HepG2 (cell line): ENCODE data around the gene NKD2. TPM values are rescaled to one million over a fixed set of nuclear protein-coding genes. Genes with fewer than 3 reads are reported as not detected.

ENCODE experiments used
- ATAC-seq: fragments of 200-7000 bp; cut with Tn5 transposase; 3 replicates; pipeline ENCODE4 v1.9.1; 2020; ENCODE audit warnings: mild to moderate bottlenecking, moderate library complexity
- BruUV-seq: library from RNA; stranded (reverse); fragments of 400-500 nt; replicated peaks from 2 replicates; lab custom pipeline; 2021; lab: Mats Ljungman, UMichigan
- CTCF ChIA-PET: fragments of 300-600 bp; formaldehyde crosslinking; extraction: SDS; loops from one replicate; lab custom pipeline; 2021; ENCODE audit warnings: low total read pairs, inconsistent platforms, low intra/inter-chr PET ratio; lab: Yijun Ruan, JAX
- POLR2A ChIA-PET: fragments of 350-600 bp; sonication (Branson Sonifier 250); formaldehyde crosslinking; loops from one replicate; lab custom pipeline; 2020; ENCODE audit warnings: antibody characterized with exemption, inconsistent platforms; lab: Yijun Ruan, JAX
- DNase-seq: peaks from one replicate; pipeline ENCODE4 v3.0.0-alpha.2; 2015; ENCODE audit warnings: low spot score
- FAIRE-seq: peaks from 3 replicates; lab custom pipeline; 2011; peaks lifted over from hg19 to GRCh38; lab: Jason Lieb, UNC
- H2AFZ ChIP-seq: one replicate; pipeline ENCODE4 v1.6.1; 2011; ENCODE audit warnings: low read length, inconsistent platforms
- H3K27ac ChIP-seq: fragments of 300-600 bp; 3 replicates; pipeline ENCODE4 v1.8.0; 2011; ENCODE audit warnings: mixed run types, mild to moderate bottlenecking, mixed read lengths, low read length, inconsistent platforms; ENCODE audit not compliant: insufficient read depth; ENCODE audit errors: extremely low read length
- H3K27me3 ChIP-seq, 2 experiments: fragments of 200-600 bp in 1 of 2; 2 replicates in 1 of 2; 3 replicates in 1 of 2; pipeline versions ENCODE4 v1.6.0 to v1.8.0; 2011; ENCODE audit warnings: low read length in 2 of 2, mild to moderate bottlenecking in 2 of 2, moderate library complexity in 2 of 2, inconsistent platforms in 1 of 2; ENCODE audit not compliant: insufficient read depth in 2 of 2, control insufficient read depth in 1 of 2
- H3K36me3 ChIP-seq, 2 experiments: fragments of 200-600 bp in 1 of 2; replicated peaks in 1 of 2; 2 replicates in 1 of 2; 3 replicates in 1 of 2; pipeline versions ENCODE4 v1.5.1 to v1.8.0; 2011; ENCODE audit warnings: low read length in 2 of 2, inconsistent platforms in 1 of 2; ENCODE audit not compliant: insufficient read depth in 2 of 2, control insufficient read depth in 1 of 2
- H3K4me1 ChIP-seq: 2 replicates; pipeline ENCODE4 v1.5.1; 2012; ENCODE audit warnings: low read length, inconsistent platforms; ENCODE audit not compliant: insufficient read depth
- H3K4me2 ChIP-seq: 2 replicates; pipeline ENCODE4 v1.6.0; 2011; ENCODE audit warnings: low read depth, low read length, inconsistent platforms
- H3K4me3 ChIP-seq, 3 experiments: fragments of 200-600 bp in 1 of 3; sonication (generic), shearing (Covaris generic) in 1 of 3; replicated peaks in 1 of 3; 2 replicates each; pipeline ENCODE4 v1.5.1; 2011 to 2016; ENCODE audit warnings: low read length in 3 of 3, inconsistent platforms in 2 of 3, low read depth in 2 of 3, mild to moderate bottlenecking in 2 of 3, control low read depth in 1 of 3, mixed read lengths in 1 of 3; ENCODE audit not compliant: insufficient read depth in 1 of 3
- H3K79me2 ChIP-seq: one replicate; pipeline ENCODE4 v1.6.1; 2011; ENCODE audit warnings: low read length, inconsistent platforms; ENCODE audit not compliant: insufficient read depth
- H3K9ac ChIP-seq: 2 replicates; pipeline ENCODE4 v1.6.0; 2011; ENCODE audit warnings: mild to moderate bottlenecking, low read depth, low read length, inconsistent platforms; ENCODE audit not compliant: insufficient read depth
- H3K9me3 ChIP-seq: 2 replicates; pipeline ENCODE4 v1.5.1; 2012; ENCODE audit warnings: mild to moderate bottlenecking, low read length
- H4K20me1 ChIP-seq: 2 replicates; pipeline ENCODE4 v1.6.0; 2011; ENCODE audit warnings: inconsistent platforms, mild to moderate bottlenecking, low read length, moderate library complexity; ENCODE audit not compliant: insufficient read depth
- AHR ChIP-seq: IDR thresholded peaks from 2 replicates; pipeline ENCODE4 v1.6.1; 2018; ENCODE audit warnings: missing genetic modification reagents, missing compliant biosample characterization
- ARID3A ChIP-seq: IDR thresholded peaks from 2 replicates; pipeline ENCODE4 v1.6.1; 2012; ENCODE audit warnings: low read depth, low read length, improper control_type of control experiment
- CCDC6 ChIP-seq: sonication (generic); formaldehyde crosslinking; IDR thresholded peaks from 2 replicates; pipeline ENCODE4 v1.8.1; 2022; ENCODE audit warnings: mild to moderate bottlenecking, missing genetic modification reagents, moderate library complexity
- CTCF ChIP-seq: sonication (generic); formaldehyde crosslinking; IDR thresholded peaks from 2 replicates; pipeline ENCODE4 v1.5.0; 2020; ENCODE audit warnings: mild to moderate bottlenecking, missing genetic modification reagents, moderate library complexity
- IKZF5 ChIP-seq: IDR thresholded peaks from 2 replicates; pipeline ENCODE4 v1.6.1; 2018; ENCODE audit warnings: missing genetic modification reagents, mild to moderate bottlenecking, missing compliant biosample characterization
- MXI1 ChIP-seq: IDR thresholded peaks from 3 replicates; pipeline ENCODE4 v1.6.1; 2012; ENCODE audit warnings: low read depth, low read length, inconsistent platforms, borderline replicate concordance
- NR2F1 ChIP-seq, 2 experiments: fragments of 450-650 bp in 1 of 2; formaldehyde crosslinking in 1 of 2; IDR thresholded peaks; 2 replicates each; pipeline versions ENCODE4 v1.5.0 to v1.6.1; 2016 to 2020; ENCODE audit warnings: mild to moderate bottlenecking in 1 of 2, missing compliant biosample characterization in 1 of 2, missing genetic modification reagents in 1 of 2, moderate library complexity in 1 of 2
- PHF5A ChIP-seq: IDR thresholded peaks from one replicate; pipeline ENCODE4 v1.6.1; 2018; ENCODE audit warnings: low read depth, missing genetic modification reagents; ENCODE audit not compliant: unreplicated experiment
- ZFX ChIP-seq: sonication (generic); formaldehyde crosslinking; IDR thresholded peaks from 2 replicates; pipeline ENCODE4 v1.4.0; 2020; ENCODE audit warnings: mild to moderate bottlenecking, low read depth, missing genetic modification reagents, moderate library complexity
- ZKSCAN8 ChIP-seq: IDR thresholded peaks from 2 replicates; pipeline ENCODE4 v1.6.1; 2016; ENCODE audit warnings: borderline replicate concordance, missing genetic modification reagents, missing compliant biosample characterization
- ZMYM2 ChIP-seq: sonication (generic); formaldehyde crosslinking; IDR thresholded peaks from 2 replicates; pipeline ENCODE4 v1.8.0; 2022; ENCODE audit warnings: mild to moderate bottlenecking, missing genetic modification reagents
- ZNF136 ChIP-seq: sonication (generic); formaldehyde crosslinking; IDR thresholded peaks from 2 replicates; pipeline ENCODE4 v1.8.1; 2022; ENCODE audit warnings: low read depth, mild to moderate bottlenecking, moderate library complexity, missing genetic modification reagents
- ZNF234 ChIP-seq: sonication (generic); formaldehyde crosslinking; conservative IDR thresholded peaks from 2 replicates; pipeline ENCODE4 v1.5.1; 2020; ENCODE audit warnings: mild to moderate bottlenecking, missing genetic modification reagents
- ZNF562 ChIP-seq: sonication (generic); formaldehyde crosslinking; IDR thresholded peaks from 2 replicates; pipeline ENCODE4 v1.8.0; 2022; ENCODE audit warnings: missing genetic modification reagents, borderline replicate concordance
- WGBS: methylation state at CpG from one replicate; pipeline ENCODE4 v1.1.6; 2017; ENCODE audit warnings: low lambda C conversion rate; 5-methylcytosine and 5-hydroxymethylcytosine counted together
- in situ Hi-C: cut with HindIII; loops from 2 replicates; pipeline ENCODE4 v1.10.0; 2017; ENCODE audit warnings: low pct_unique_long_range_greater_than_20kb; ENCODE audit not compliant: extremely low pct_ligation_motif_present
- intact Hi-C: fragments of 100-400 bp; cut with micrococcal nuclease; formaldehyde crosslinking; loops from one replicate; pipeline ENCODE4 v1.10.0; 2022; ENCODE audit not compliant: unreplicated experiment
- polyA plus RNA-seq, 8 experiments: library from polyadenylated mRNA; depleted of rRNA in 3 of 8; stranded (reverse) in 7 of 8; unstranded in 1 of 8; fragments of >200 nt; fragmentation: Illumina TruSeq in 4 of 8; extraction: Trizol in 4 of 8; gene quantifications; 2 replicates each; pipeline versions ENCODE4 v1.2.1 to v1.2.3, GENCODE V29; 2011 to 2016; ENCODE audit warnings: low read depth in 4 of 8, missing spikeins in 1 of 8, mixed read lengths in 1 of 8; ENCODE audit not compliant: insufficient read depth in 1 of 8
- total RNA-seq, 5 experiments: library from RNA; depleted of rRNA; stranded (reverse); fragments of >200 nt; fragmentation: Illumina TruSeq; extraction: Trizol; gene quantifications; 2 replicates each; pipeline ENCODE4 v1.2.3, GENCODE V29; 2016; ENCODE audit warnings: low read depth in 1 of 5

The NKD2 gene
- total and polyA plus RNA-seq, 2 of the 13 experiments (the other 11 are each of a cell fraction or from before 2014, with no cell fraction given), result 0.53 to 0.82 TPM

- peaks cover 3 to 34% of the 10 kb centered on the region in 2 experiments for H3K27me3 ChIP-seq
- ATAC-seq (no peak), DNase-seq (no peak), FAIRE-seq (no peak)
- no peaks in the 10 kb centered on the region for H3K9me3 ChIP-seq
- ChIA-PET POLR2A (no interaction called here), CTCF (no interaction called here)
- intact Hi-C loops, result no loop called here
- in situ Hi-C loops, result no loop called here
- H3K4me3 ChIP-seq, result no peak overlapping the region
- no peak overlapping the region for H3K4me2 ChIP-seq
- WGBS, result 39% methylated on average over 4 of the region's 12 CpGs
- TF ChIP-seq ARID3A, result no peak
- TF ChIP-seq CTCF (CRISPR knock-in tag), result no peak
- no peak for TF ChIP-seq ZNF562 (CRISPR knock-in tag)
- TF ChIP-seq IKZF5 (CRISPR knock-in tag), result no peak
- TF ChIP-seq MXI1, result no peak
- no peak for TF ChIP-seq ZNF234
- TF ChIP-seq ZNF136, result no peak
- TF ChIP-seq CCDC6 (CRISPR knock-in tag), result no peak
- no peak for TF ChIP-seq PHF5A (CRISPR knock-in tag)
- TF ChIP-seq ZMYM2 (CRISPR knock-in tag), result no peak
- TF ChIP-seq AHR (CRISPR knock-in tag), result no peak
- TF ChIP-seq NR2F1 (CRISPR knock-in tag; IDR thresholded peaks at IDR 0.05), result no peak
- TF ChIP-seq ZFX (CRISPR knock-in tag), result no peak
- no peak for TF ChIP-seq ZKSCAN8 (CRISPR knock-in tag)
- H3K4me1 ChIP-seq, result peaks cover 27% of the 10 kb centered on the region
- no peaks in the 10 kb centered on the region for H3K79me2 ChIP-seq
- no peak overlapping the region for H3K9ac ChIP-seq
- H4K20me1 ChIP-seq, result no peaks in the 10 kb centered on the region
- H2AFZ ChIP-seq, result no peak overlapping the region
- H3K36me3 ChIP-seq, result no peaks in the 10 kb centered on the region
- BruUV-seq, result no TSS peak
- H3K27ac ChIP-seq, result no peak overlapping the region
These were observed 10.2 kb upstream of the NKD2 start for GRCh38 chr5:998246-999031.
